GM19025 (cell line): ENCODE measurements around the gene KRTAP10-6.
"Not testable (repeated sequence)": the region's sequence is repeated elsewhere in the genome, so short reads cannot be mapped to it uniquely, and the experiment has no call there.

Experiments
- ATAC-seq: cut with Tn5 transposase; IDR thresholded peaks from one replicate; pipeline ENCODE4 v1.9.1; 2021; ENCODE audit warnings: mild to moderate bottlenecking, low read depth, moderate library complexity; ENCODE audit not compliant: unreplicated experiment

KRTAP10-6 gene

DNA sequence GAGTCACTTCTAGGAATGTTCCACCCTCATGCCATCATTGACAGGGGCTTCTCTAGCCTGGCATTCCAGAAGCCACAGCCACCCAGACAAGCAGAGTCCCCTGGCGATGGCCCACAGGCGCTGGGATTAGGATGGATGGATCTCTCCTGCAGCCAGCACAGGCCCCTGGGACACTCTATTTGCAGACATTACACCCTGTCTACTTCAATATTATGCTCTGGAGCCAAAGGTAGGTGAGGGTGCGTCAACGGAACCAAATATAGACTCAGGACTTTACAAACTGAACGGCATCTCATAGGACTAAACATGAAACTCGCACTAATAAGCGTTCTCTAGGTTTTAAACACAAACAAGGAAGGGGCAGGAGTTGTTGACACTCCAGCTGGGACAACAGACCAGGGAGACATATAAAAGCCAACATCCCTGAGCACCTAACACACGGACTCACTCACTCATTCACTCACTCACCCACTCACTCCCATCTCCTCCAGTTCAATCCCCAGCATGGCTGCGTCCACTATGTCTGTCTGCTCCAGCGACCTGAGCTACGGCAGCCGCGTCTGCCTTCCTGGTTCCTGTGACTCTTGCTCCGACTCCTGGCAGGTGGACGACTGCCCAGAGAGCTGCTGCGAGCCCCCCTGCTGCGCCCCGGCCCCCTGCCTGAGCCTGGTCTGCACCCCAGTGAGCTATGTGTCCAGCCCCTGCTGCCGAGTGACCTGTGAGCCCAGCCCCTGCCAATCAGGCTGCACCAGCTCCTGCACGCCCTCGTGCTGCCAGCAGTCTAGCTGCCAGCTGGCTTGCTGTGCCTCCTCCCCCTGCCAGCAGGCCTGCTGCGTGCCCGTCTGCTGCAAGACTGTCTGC lies 8.0 kb upstream of the KRTAP10-6 start, which contains the start of gene KRTAP10-7:
KRTAP10-7 (plus strand) TSS at position 480 of the 861 bp plus-strand sequence; CDS start at position 505, 25 bp downstream.
- ATAC-seq, result not testable (repeated sequence)

DNA sequence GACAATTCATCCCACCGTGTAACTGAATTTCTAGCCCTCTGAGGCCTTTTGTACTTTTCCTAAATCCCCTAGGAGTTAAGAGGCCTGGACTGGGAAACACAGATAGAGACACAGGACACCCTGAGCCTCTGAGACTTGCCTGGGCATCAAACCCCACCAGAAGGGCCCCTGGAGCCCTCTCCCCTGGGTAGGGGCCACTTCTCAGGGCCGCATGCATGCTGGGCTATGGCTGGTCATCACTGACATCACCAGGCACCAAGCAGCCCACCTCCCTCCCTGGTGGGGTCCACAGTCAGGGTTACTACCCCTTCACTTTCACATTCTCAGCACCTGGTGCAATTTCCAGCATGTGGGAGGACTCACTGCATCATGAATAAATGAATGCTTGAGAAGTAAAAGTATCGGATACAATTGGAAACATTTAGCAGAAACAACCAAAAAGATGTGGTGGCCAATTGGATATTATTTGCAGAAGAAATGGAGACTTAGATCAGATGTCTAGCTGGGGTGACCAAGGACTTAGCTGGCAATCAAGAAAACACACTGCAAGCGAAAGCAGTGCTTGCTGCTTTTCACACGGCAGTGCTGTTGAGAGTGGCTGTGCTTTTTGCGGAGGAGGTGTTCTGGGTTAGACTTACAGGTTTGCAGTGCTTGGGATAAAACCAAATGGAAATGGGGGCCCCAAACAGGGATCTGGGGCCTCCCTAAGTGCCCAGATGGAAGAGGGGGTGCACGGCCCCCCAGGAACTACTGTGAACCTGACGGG lies 7.1 kb upstream of the KRTAP10-6 start:
- no peak for ATAC-seq

DNA sequence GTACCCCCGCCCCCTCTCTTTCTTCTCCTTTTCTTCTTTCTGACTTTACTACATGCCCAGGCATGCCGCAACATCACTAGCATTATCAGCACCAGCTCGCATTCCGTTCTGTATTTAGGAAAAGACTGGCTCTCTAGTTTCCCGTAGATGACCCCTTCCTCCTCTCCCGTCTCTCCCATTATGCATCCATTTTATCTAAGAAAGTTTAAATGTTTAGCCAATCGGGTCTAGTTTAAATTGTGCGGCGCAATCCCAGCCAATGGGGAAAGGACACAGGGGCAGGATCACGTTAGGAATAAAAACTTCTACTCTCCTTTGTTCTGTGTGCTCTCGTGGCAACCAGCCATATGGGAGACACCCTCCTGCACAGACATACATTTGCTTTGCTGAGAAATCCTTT lies 5.8 kb upstream of the KRTAP10-6 start:
- no peak for ATAC-seq

DNA sequence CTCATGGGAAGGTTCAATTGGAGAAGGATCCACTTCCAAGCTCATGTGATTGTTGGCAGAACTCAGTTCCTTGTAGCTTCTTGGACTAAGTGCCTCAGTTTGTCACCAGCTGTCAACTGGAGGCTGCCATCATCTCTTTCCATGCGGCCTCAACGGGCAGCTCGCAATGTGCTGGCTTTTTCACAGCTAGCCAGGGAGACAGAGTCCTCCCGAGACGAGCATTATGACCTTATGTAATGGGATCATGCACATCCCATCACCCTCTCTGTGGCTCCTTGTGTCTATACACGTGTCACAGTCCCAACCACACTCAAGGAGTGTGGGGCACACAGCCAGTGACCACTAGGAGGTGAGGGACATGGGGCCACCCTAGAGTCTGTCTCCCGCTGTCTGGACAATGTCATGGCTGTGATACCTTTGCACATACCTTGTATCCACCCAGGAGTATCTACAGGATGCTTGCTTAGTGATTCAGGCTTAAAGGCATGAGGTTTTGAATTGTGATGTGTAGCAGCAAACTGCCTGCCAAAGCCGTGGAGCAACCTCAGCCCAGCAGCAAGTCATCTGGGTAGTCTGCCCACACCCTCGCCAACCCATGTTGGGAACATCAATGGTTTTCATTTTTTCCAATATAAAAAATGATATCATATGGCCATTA lies 3.9 kb upstream of the KRTAP10-6 start:
- ATAC-seq, result no peak

DNA sequence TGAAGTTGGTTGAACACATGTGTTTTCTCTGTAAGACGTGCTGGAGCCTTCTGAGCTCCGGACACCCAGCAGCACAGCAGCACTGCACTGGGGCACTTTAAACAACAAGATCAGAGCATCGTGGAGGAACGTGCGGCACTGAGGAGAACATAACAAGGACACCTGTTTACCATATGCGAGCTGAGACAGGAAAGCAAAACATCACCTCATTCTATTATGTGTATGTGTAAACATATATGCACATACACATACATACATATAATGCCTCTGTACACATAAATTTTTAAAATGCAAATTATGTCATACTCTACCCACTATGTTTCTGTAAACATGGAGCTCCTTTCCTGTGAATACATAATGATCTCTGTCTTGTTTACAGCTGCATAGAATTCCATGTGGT lies 3.2 kb upstream of the KRTAP10-6 start:
- ATAC-seq, result no peak

DNA sequence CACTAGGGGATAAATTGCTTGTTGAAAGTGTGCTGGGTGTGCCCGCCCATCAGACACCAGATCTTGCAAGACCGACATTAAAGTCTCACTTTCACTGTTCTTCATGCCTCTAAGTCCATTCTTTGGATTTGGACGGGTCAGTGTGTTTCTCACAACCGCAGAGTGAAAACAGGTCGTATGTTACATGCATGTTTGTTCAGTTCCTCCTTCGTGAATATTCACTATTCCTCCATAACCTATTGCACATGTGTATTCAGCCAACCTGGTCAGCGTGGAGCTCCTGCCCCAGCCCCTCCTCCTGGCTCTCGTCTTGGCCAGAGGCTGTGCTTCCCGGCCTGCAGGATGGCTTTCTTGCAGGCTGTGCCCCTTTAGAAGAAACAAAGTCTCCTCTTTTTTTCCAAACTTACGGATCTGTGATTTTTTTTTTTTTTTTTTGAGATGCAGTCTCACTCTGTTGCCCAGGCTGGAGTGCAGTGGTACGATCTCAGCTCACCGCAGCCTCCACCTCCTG lies 2.2 kb upstream of the KRTAP10-6 start:
- ATAC-seq, result no peak

DNA sequence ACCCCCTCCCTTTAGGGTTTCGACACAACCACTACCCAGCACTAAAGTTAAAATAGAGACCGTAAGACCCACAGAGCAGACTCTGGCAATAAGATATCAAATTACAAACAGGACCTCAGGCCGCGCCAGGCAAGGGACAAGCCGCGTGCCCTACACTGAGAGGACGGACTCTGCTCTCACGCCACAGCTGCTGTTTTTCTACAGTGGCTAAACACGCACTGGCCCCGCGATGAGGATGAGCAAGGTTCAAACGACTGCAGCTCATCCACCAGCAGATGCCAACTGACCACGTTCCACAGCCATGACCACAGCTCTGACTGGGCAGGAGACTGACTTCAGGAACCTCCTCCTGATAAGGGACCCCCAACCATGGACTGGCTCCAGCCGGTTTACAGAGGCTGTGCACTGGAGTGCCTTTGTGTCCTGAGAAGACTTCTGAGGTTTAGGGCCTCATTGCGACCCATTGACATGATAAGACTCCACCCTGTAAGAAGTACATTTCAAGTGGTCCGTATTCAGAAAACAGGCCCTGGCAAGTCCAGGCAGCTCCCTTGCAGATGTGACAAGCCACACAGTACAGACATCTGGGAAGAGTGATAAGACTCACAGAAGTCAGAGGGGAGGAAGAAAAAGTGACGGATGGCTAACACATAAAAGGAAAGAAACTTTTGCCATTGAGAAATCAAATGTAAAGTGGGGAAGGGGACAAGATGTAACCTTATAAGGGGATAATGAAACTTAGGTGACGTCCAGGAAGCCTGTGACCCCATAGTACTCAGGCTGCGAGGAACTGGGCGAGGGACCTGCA lies 1.5 kb upstream of the KRTAP10-6 start:
- ATAC-seq, result no peak

DNA sequence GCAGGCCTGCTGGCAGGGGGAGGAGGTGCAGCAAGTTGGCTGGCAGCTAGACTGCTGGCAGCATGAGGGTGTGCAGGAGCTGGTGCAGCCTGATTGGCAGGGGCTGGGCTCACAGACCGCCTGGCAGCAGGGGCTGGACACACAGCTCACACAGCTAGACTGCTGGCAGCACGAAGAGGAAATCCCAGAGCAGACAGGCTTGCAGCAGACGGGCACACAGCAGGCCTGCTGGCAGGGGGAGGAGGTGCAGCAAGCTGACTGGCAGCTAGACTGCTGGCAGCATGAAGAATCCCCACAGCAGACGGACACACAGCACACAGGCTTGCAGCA lies 539 bp downstream of the KRTAP10-6 start:
- ATAC-seq, result not testable (repeated sequence)

DNA sequence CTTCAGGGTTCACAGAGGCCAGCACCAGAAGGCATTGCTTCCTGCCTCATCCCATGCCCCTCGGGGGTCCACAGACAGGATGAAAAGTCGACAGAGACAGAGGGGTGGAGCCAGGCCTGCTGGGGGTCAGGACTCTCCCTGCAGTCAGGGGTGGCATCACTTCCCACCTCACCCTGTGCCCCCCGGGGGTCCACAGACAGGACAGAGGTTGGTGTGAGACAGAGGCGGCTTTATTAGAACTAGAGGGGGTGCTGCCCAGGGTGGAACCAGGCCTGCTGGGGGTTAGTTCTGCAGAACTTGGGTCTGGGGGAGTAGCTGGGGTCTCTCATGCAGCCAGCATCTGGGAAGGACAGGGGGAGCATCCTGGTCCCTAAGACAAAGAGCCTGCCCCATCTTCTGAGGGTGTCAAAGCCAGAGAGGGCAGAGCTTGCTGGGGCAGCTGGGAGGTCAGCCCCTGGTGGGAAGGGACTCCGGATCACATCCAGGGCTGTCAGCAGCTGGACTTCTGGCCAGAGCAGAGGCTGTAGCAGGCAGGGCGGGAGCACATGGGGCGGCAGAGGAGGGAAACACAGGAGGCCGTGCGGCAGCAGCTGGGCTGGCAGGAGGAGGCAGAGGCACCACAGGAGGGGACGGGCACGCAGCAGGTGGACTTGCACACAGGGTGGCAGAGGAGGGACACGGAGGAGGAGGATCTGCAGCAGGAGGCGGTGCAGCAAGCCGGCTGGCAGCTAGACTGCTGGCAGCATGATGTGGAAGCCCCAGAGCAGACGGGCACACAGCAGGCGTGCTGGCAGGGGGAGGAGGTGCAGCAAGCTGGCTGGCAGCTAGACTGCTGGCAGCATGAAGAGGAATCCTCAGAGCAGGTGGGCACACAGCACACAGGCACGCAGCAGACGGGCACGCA lies 1.2 kb downstream of the KRTAP10-6 start:
- ATAC-seq, result not testable (repeated sequence)

DNA sequence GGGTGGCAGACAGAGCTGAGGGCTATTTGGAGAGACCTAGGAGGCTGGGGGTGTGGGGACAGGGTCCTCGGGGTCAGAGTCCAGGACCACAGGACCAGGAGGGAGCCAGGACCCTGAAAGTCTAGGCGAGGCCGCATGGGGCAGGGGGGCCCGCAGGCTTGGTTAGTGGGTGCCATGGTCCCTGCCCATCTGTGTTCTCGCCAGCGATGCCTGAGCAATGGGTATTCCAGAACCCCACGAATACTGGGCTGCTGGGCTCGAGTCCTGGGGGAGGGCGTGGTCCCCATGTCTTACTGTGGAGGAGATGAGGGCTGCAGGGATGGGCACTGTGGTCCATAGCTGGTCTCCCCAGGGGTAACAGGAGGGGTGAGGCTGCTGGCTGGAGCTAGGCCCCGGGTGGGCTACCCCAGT lies 2.0 kb downstream of the KRTAP10-6 start:
- no peak for ATAC-seq

DNA sequence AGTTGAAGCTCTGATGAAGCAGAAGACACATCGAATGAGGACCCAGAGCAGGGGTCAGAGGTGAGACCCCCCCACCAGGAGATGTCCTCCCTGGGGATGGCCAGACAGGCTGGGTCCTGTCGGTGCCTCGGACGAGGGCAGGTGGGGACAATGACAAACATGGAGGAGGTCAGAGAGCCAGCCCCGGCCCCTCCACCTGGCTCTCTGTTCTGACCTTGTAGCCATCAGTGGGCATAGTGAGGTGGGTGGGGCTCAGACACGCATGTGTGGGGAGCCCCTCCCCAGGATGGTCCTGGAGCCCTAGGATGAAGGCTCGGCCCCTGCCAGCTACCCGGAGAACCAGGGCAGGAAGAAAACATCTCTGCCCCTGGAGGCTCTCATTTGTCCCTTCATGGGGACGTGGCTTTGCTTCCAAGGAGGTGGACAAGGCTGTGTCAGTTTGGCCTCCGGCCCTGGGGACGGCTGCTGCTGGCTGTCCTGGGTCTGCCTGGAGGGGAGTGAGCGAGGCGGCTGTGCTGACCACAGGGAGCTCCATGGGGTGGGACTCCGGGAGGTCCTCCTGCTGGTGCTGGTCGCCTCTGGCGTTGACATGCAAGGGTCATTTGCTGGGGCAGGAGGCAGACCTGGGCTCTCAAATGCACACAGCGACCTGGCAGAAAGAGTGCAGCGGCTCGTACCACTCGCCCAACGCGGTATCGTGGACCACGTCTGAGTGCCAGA lies 2.6 kb downstream of the KRTAP10-6 start:
- no peak for ATAC-seq

DNA sequence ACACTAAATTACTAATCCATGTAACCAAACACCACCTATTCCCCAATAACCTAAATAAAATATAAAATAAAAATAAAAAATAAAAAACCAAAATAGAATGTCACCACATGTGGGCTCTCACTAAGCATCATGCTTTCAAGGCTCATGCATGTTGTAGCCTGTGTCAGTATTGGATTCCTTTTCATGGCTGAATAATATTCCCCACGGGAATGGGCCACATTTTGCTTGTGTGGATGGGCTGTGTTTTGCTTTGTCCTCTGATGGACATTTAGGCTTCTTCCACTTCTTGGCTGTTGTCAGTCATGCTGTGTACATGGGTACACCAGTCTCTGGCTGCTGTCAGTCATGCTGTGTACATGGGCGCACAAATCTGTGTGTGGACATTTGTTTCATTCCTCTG lies 3.2 kb downstream of the KRTAP10-6 start:
- ATAC-seq, result no peak

DNA sequence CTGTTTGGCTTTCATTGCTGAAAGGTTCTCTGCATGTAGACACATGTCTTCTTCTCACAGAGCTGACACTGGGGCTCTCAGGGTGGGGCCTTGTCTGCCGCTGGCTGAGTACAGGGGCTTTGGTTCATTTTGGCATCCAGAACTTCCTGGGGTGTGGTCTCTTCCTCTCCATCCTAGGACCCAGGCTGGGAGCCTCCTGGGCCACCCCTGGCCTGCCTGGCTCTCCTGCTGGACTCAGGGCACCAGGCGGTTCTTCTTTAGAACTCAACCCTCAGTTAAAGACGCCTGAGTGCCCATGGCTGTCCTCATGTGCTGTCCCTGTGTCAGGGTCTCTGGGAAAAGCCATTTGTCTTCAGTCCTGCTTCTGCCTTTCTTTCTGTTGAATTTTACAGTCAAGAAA lies 6.4 kb downstream of the KRTAP10-6 start:
- no peak for ATAC-seq

DNA sequence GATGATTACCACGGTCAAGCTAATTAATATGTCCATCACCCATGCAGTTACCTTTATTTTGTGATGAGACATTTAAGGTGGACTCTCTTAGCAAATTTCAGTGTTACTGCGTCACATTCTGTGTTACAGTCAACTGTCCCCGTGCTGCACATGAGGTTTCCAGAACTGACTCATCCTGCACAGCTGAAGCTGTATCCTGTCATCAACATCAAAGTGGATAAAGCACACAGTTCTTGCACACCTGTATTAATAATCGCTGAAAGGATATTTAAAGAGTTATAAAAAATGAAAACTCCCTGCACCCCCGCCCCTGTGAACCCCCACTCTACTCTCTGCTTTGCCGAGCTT lies 8.5 kb downstream of the KRTAP10-6 start:
- no peak for ATAC-seq

DNA sequence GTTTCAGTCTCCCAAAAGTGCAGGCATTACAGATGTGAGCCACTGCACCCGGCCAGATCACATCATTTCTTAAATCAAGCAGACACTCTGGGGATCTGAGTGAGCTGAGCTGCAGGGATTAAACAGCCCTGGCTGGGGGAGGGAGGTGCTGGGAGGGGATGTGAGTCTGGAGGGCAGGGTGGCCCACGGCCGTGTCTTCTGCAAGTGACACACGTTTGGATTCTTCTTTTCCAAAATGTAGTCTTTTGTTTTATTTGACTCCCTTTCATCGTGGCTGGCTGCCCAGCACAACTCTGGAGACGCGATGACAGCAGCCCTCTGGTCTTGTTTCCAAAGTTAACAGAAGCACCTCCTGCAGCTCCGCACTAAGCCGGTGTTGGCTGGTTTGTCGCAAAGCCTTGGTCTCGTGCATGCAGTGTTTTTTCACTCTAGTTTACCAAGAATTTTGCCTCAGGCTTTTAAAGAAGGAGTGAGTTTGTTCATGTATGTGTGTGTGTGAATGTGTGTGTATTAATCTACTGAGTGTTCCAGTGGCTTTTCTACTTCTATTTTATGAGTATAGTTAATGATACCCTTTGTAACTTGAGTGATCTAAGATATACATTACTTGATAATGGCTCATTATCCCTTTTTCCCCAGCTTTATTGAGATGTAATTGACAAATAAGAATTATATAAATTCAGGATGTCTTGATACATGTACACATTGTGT lies 9.1 kb downstream of the KRTAP10-6 start:
- no peak for ATAC-seq

DNA sequence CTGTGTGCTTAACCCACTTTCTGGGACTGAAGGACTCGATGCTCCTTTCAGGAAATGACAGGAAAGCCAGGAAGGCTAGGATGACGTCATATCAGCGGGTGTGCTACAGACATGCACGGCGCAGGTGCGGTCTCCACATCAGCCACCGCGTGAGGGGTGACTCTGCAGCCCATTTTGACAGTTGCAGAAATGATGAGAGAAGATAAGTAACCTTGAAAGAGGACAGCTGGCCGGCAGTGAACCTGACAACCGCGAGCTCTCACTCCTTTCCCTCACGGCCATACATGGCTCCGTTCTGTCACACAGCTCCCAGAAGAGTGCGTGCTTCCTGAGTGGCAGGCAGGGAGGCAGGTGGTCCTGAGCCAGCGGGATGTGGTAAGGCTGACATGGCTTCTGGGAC lies 10.2 kb downstream of the KRTAP10-6 start:
- ATAC-seq, result no peak

DNA sequence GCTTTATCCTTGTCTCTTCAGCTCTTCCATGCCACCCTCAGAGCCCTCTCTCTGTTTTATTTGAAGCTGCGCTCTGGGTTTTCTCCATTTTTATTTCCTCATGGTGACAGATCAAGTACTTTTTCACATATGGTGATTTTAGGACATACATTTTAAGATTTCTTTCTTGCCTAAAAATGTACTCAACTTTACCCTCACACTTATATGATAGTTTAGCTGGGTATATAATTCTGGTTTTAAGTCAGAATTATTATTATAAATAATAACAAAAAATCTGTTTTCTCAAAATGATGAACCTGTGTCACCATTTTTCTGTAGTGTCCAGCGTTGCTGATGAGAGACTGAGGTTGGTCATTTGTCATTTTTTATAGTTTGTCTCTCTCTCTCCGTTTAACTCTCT lies 11.1 kb downstream of the KRTAP10-6 start:
- ATAC-seq, result no peak

DNA sequence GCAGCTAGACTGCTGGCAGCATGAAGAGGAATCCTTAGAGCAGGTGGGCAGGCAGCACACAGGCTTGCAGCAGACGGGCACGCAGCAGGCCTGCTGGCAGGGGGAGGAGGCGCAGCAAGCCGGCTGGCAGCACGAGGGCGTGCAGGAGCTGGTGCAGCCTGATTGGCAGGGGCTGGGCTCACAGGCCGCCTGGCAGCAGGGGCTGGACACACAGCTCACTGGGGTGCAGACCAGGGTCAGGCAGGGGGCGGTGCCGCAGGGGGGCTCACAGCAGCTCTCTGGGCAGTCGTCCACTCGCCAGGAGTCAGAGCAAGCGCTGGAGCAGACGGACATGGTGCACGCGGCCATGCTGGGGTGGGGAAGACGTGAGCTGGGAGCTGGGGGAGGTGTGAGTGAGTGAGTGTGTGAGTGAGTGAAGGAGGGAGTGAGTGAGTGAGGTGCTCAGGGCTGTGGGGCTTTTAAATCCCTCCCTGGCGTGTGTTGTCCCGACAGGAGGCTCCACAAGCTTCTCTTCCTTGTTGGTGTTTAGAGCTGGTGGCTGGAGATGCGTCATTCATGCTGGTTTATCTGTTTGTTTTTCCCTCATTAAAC lies 12.0 kb downstream of the KRTAP10-6 start, which contains the start of gene KRTAP10-5:
KRTAP10-5 (minus strand) TSS at position 374 of the 591 bp plus-strand sequence; CDS start at position 348, 26 bp downstream.
- not testable (repeated sequence) for ATAC-seq
